Endothelial cell (in vitro differentiated cells): ENCODE data around the gene ABHD1. TPM values are rescaled to one million over a fixed set of nuclear protein-coding genes. Genes with fewer than 3 reads are reported as not detected.

Source experiments
- DNase-seq: peaks from one replicate; pipeline ENCODE4 v3.0.0; 2021; ENCODE audit warnings: low spot score
- H3K27ac Mint-ChIP-seq: one replicate; pipeline ENCODE4 v1.8.0; 2021; ENCODE audit warnings: mixed read lengths, inconsistent platforms; ENCODE audit not compliant: unreplicated experiment
- H3K27me3 Mint-ChIP-seq: one replicate; pipeline ENCODE4 v1.8.0; 2021; ENCODE audit warnings: mild to moderate bottlenecking, moderate library complexity, mixed read lengths, inconsistent platforms; ENCODE audit not compliant: unreplicated experiment
- H3K36me3 Mint-ChIP-seq: one replicate; pipeline ENCODE4 v1.8.0; 2021; ENCODE audit warnings: mild to moderate bottlenecking, low read depth, mixed read lengths, inconsistent platforms; ENCODE audit not compliant: unreplicated experiment
- H3K4me1 Mint-ChIP-seq: one replicate; pipeline ENCODE4 v1.8.0; 2021; ENCODE audit warnings: mild to moderate bottlenecking, mixed read lengths, inconsistent platforms; ENCODE audit not compliant: unreplicated experiment
- H3K4me3 Mint-ChIP-seq: one replicate; pipeline ENCODE4 v1.8.0; 2021; ENCODE audit warnings: mild to moderate bottlenecking, mixed read lengths, inconsistent platforms; ENCODE audit not compliant: unreplicated experiment
- H3K9me3 Mint-ChIP-seq: one replicate; pipeline ENCODE4 v1.8.0; 2021; ENCODE audit warnings: mixed read lengths, inconsistent platforms; ENCODE audit not compliant: unreplicated experiment
- CTCF ChIP-seq: fragments of 200-600 bp; sonication (generic); IDR thresholded peaks from one replicate; pipeline ENCODE4 v1.5.0; 2021; ENCODE audit warnings: antibody characterized with exemption; ENCODE audit not compliant: unreplicated experiment
- total RNA-seq: library from RNA; stranded (reverse); fragmentation: NEBNext Ultra II Directional; extraction: Animal tissue kit (Norgen Biotek cat#: 25700); gene quantifications from one replicate; pipeline ENCODE4 v1.2.1, GENCODE V29; 2021; ENCODE audit not compliant: unreplicated experiment

ABHD1 gene
- total RNA-seq, 1 donor from 2014 or later, result 0.31 TPM

- TF ChIP-seq CTCF, result no peak
- no peaks in the 10 kb centered on the region for H3K4me1 Mint-ChIP-seq
- no peaks in the 10 kb centered on the region for H3K27me3 Mint-ChIP-seq
- H3K9me3 Mint-ChIP-seq, result no peaks in the 10 kb centered on the region
- H3K4me3 Mint-ChIP-seq, result no peak overlapping the region
- H3K36me3 Mint-ChIP-seq, result no peaks in the 10 kb centered on the region
- no peak overlapping the region for H3K27ac Mint-ChIP-seq
- DNase-seq, result no peak
Measured at GRCh38 chr2:27152102-27152795, 28.6 kb downstream of the ABHD1 start.

- TF ChIP-seq CTCF, result no peak
- no peaks in the 10 kb centered on the region for H3K4me1 Mint-ChIP-seq
- H3K27ac Mint-ChIP-seq, result no peak overlapping the region
- no peak for DNase-seq
- no peaks in the 10 kb centered on the region for H3K27me3 Mint-ChIP-seq
- no peaks in the 10 kb centered on the region for H3K9me3 Mint-ChIP-seq
- no peak overlapping the region for H3K4me3 Mint-ChIP-seq
- H3K36me3 Mint-ChIP-seq, result no peaks in the 10 kb centered on the region
Measured at GRCh38 chr2:27152796-27153464, 29.3 kb downstream of the ABHD1 start.

- H3K9me3 Mint-ChIP-seq, result no peaks in the 10 kb centered on the region
- no peaks in the 10 kb centered on the region for H3K4me1 Mint-ChIP-seq
- no peaks in the 10 kb centered on the region for H3K36me3 Mint-ChIP-seq
- no peak overlapping the region for H3K4me3 Mint-ChIP-seq
- H3K27me3 Mint-ChIP-seq, result no peaks in the 10 kb centered on the region
- no peak overlapping the region for H3K27ac Mint-ChIP-seq
- no peak for DNase-seq
- no peak for TF ChIP-seq CTCF
Measured at GRCh38 chr2:27154488-27154887, 30.9 kb downstream of the ABHD1 start.

GRCh38 chr2:27155069-27155520, 31.5 kb downstream of the ABHD1 start:
- no peak overlapping the region for H3K27ac Mint-ChIP-seq
- no peaks in the 10 kb centered on the region for H3K4me1 Mint-ChIP-seq
- H3K27me3 Mint-ChIP-seq, result peaks cover 1% of the 10 kb centered on the region

More at GRCh38 chr2:27155069-27155520, 31.5 kb downstream of the ABHD1 start:
- H3K9me3 Mint-ChIP-seq, result no peaks in the 10 kb centered on the region
- no peak for TF ChIP-seq CTCF
- no peaks in the 10 kb centered on the region for H3K36me3 Mint-ChIP-seq
- no peak for DNase-seq
- no peak overlapping the region for H3K4me3 Mint-ChIP-seq
